ENCODE measurements around the gene SPEF2.

DNA sequence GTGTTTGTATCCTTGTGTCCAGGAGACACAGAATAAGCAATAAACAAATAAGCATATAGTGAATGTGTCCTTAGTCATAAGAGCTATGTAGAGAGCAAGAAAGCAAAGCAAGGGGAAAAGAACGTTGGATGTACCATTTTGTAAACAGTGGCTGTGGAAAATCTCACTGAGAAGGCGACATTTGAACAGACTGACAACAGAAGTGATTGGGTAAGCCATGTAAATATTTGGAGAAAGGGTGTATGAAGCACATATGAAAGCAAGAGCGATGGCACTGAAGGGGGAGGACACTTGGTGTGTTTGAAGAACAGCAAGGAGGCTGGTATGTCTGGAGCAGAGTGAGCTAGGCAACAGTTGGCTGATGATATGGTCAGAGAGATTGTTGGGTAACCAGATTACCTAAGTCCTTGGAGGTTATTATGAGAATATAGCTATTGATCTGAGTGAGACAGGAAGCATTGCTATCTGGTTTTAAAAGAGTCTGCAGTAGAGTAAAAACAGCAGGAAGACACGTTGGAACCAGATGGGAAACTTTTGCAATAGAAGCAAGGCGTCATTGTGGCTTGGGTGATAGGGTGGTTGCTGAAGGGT is 123.6 kb downstream of the SPEF2 start:
- TF ChIP-seq GATA2 (IDR thresholded peaks at IDR 0.05; ENCODE audit: low read depth, low read length) (no peak), GATA3 (IDR thresholded peaks at IDR 0.05; ENCODE audit: low read depth, low read length) (no peak)

All from SH-SY5Y (cell line).